ENCODE measurements around the gene ARHGAP18.

The ARHGAP18 gene

GRCh38 chr6:129736105-129736504, 26.1 kb upstream of the ARHGAP18 start:
- no peak overlapping the region for H3K4me3 ChIP-seq (replicated peaks; ENCODE audit: low read depth, low read length)
- no peak for DNase-seq (ENCODE audit: low read depth)
- TF ChIP-seq, protein P1, sequence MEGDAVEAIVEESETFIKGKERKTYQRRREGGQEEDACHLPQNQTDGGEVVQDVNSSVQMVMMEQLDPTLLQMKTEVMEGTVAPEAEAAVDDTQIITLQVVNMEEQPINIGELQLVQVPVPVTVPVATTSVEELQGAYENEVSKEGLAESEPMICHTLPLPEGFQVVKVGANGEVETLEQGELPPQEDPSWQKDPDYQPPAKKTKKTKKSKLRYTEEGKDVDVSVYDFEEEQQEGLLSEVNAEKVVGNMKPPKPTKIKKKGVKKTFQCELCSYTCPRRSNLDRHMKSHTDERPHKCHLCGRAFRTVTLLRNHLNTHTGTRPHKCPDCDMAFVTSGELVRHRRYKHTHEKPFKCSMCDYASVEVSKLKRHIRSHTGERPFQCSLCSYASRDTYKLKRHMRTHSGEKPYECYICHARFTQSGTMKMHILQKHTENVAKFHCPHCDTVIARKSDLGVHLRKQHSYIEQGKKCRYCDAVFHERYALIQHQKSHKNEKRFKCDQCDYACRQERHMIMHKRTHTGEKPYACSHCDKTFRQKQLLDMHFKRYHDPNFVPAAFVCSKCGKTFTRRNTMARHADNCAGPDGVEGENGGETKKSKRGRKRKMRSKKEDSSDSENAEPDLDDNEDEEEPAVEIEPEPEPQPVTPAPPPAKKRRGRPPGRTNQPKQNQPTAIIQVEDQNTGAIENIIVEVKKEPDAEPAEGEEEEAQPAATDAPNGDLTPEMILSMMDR (IDR thresholded peaks at IDR 0.05; ENCODE audit: low read length, missing control alignments): no peak

GRCh38 chr6:129733290-129733689, 23.3 kb upstream of the ARHGAP18 start:
- TF ChIP-seq, protein P1 (IDR thresholded peaks at IDR 0.05; ENCODE audit: low read length, missing control alignments): no peak
- no peak for DNase-seq (ENCODE audit: low read depth)
- H3K4me3 ChIP-seq (replicated peaks; ENCODE audit: low read depth, low read length): no peak overlapping the region

- DNase-seq (ENCODE audit: low read depth): no peak
- TF ChIP-seq, protein P1 (IDR thresholded peaks at IDR 0.05; ENCODE audit: low read length, missing control alignments): no peak
- H3K4me3 ChIP-seq (replicated peaks; ENCODE audit: low read depth, low read length): no peak overlapping the region
Observed at GRCh38 chr6:129732542-129732941, 22.6 kb upstream of the ARHGAP18 start.

GRCh38 chr6:129732034-129732433, 22.1 kb upstream of the ARHGAP18 start:
- DNase-seq (ENCODE audit: low read depth): no peak
- TF ChIP-seq, protein P1 (IDR thresholded peaks at IDR 0.05; ENCODE audit: low read length, missing control alignments): no peak
- no peak overlapping the region for H3K4me3 ChIP-seq (replicated peaks; ENCODE audit: low read depth, low read length)

DNA sequence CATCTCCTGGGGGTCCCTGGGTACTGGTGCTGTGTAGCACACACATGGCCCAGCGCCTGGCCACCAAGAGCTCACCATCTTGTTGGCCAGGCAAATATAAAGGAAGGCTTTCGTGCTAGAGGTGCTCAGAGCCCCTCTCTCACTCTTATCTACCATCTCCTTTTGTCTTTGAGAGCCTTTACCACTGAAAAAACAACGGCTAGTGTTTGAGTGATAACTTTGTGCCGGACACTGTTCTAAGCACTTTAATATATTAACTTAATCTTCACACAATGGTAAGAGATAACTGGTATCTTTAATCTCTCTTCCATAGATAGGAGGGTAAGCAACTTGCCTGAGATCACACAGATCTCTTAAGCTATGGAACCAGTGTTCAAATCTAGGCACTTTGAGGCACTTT, 21.5 kb upstream of the ARHGAP18 start:
- H3K4me3 ChIP-seq (replicated peaks; ENCODE audit: low read depth, low read length): no peak overlapping the region
- TF ChIP-seq, protein P1 (IDR thresholded peaks at IDR 0.05; ENCODE audit: low read length, missing control alignments): no peak
- DNase-seq (ENCODE audit: low read depth): no peak

DNA sequence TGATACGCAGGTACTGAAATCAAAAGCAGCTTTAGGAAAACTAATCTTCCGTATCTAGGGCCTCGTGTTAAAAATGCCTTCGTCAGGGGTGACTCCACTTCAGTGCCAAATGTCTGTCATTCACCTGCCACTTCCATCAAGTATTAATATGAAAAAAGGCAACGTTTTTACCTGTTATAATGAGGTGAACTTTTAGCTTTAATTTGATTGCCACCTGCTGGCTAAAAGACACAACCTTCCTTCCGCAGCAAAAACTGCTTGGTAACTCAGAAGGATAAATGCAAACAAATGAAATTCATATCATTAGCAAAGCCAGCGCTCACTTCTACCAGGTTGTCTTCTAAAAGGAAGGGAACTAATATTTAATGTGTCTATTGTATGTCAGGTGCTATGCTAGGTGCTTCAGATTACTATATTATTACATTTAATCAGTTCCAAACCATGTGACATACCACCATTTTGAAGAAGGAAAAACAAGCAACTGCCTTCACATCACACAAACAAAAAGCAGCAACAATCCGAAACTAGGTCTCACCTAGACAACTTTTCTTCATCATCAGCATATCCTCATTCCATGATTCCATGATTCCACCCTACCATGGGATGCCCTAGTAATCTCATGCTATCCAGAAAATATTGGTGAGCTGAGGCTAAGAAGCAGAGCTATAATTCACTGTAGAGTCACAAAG, 20.6 kb upstream of the ARHGAP18 start:
- no peak overlapping the region for H3K4me3 ChIP-seq (replicated peaks; ENCODE audit: low read depth, low read length)
- DNase-seq (ENCODE audit: low read depth): peak; percentile 57
- TF ChIP-seq, protein P1 (IDR thresholded peaks at IDR 0.05; ENCODE audit: low read length, missing control alignments): peak; percentile 51

- TF ChIP-seq, protein P1 (IDR thresholded peaks at IDR 0.05; ENCODE audit: low read length, missing control alignments): no peak
- DNase-seq (ENCODE audit: low read depth): no peak
- no peak overlapping the region for H3K4me3 ChIP-seq (replicated peaks; ENCODE audit: low read depth, low read length)
Observed at GRCh38 chr6:129726650-129727049, 16.7 kb upstream of the ARHGAP18 start.

Data from fibroblast of pulmonary artery (primary cell).